SK-N-SH treated with all-trans-retinoic acid at 6 μM for 48 hours (cell line): ENCODE measurements around the gene MTARC2.

ENCODE experiments used
- ARNTL ChIP-seq: fragments of 450-650 bp; formaldehyde crosslinking; IDR thresholded peaks from 2 replicates; pipeline ENCODE4 v1.5.0; 2020; ENCODE audit warnings: low read depth, mild to moderate bottlenecking, moderate library complexity, borderline replicate concordance
- ISL1 ChIP-seq: fragments of 250-450 bp; sonication (Bioruptor Pico); IDR thresholded peaks from 2 replicates; pipeline ENCODE4 v2.1.2; 2022; ENCODE audit warnings: mild to moderate bottlenecking, moderate library complexity
- OSR1 ChIP-seq: fragments of 250-450 bp; sonication (Bioruptor Pico); IDR thresholded peaks from 2 replicates; pipeline ENCODE4 v1.8.0; 2022; ENCODE audit warnings: moderate library complexity, mild to moderate bottlenecking, inconsistent platforms
- ZFP3 ChIP-seq: fragments of 250-450 bp; sonication (Bioruptor Pico); IDR thresholded peaks from 2 replicates; pipeline ENCODE4 v1.5.0; 2020; ENCODE audit warnings: mild to moderate bottlenecking, moderate library complexity
- ZNF565 ChIP-seq: fragments of 450-650 bp; formaldehyde crosslinking; conservative IDR thresholded peaks from 2 replicates; pipeline ENCODE4 v1.5.0; 2020; ENCODE audit warnings: low read depth, mild to moderate bottlenecking, moderate library complexity

DNA sequence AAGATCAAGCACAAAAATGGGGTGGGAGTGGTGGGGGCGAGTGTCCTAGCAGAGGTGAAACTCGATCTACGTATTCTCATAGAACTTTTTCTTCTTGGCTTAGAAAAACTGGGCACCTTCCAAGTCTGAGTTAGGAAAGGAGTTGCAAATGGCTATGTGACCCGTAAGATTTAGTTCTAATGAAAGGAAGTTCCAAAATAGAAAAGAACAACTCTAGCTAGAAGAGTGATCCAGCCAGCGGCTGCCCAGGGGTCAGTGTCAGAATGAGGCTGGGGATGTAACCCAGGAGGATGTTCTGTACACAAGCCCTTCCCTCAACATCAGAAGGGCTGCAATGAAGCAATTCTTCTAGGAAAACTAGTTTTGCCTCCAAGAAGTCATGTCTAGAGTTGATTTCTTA, 43.8 kb downstream of the MTARC2 start:
- TF ChIP-seq OSR1 (CRISPR knock-in tag) (no peak), ARNTL (no peak), ZFP3 (CRISPR knock-in tag) (no peak), ZNF565 (CRISPR knock-in tag) (no peak), ISL1 (CRISPR knock-in tag) (no peak)
